ENCODE data around the gene PPP4R4. TPM values are rescaled to one million over a fixed set of nuclear protein-coding genes. Genes with fewer than 3 reads are reported as not detected.
"Not testable (repeated sequence)": the region's sequence is repeated elsewhere in the genome, so short reads cannot be mapped to it uniquely, and the experiment has no call there.

The PPP4R4 gene
- total RNA-seq, 1 experiment from 2014 or later: 0.99 TPM

- no peak for DNase-seq (ENCODE audit: low read depth)
Measured at GRCh38 chr14:94143711-94144110, 30.4 kb upstream of the PPP4R4 start.

- no peak for DNase-seq (ENCODE audit: low read depth)
Measured at GRCh38 chr14:94144765-94145164, 29.4 kb upstream of the PPP4R4 start.

GRCh38 chr14:94145902-94146527, 28.1 kb upstream of the PPP4R4 start:
- no peak for DNase-seq (ENCODE audit: low read depth)

- no peak for DNase-seq (ENCODE audit: low read depth)
Measured at GRCh38 chr14:94152676-94153075, 21.4 kb upstream of the PPP4R4 start.

GRCh38 chr14:94153750-94154342, 20.3 kb upstream of the PPP4R4 start:
- DNase-seq (ENCODE audit: low read depth): no peak

- not testable (repeated sequence) for DNase-seq (ENCODE audit: low read depth)
Measured at GRCh38 chr14:94156143-94156542, 18.0 kb upstream of the PPP4R4 start.

GRCh38 chr14:94157197-94157596, 16.9 kb upstream of the PPP4R4 start:
- DNase-seq (ENCODE audit: low read depth): no peak

GRCh38 chr14:94158239-94158883, 15.8 kb upstream of the PPP4R4 start:
- DNase-seq (ENCODE audit: low read depth): no peak

GRCh38 chr14:94161058-94161457, 13.1 kb upstream of the PPP4R4 start:
- no peak for DNase-seq (ENCODE audit: low read depth)

GRCh38 chr14:94161981-94162380, 12.1 kb upstream of the PPP4R4 start:
- DNase-seq (ENCODE audit: low read depth): no peak

- no peak for DNase-seq (ENCODE audit: low read depth)
Measured at GRCh38 chr14:94162466-94162865, 11.7 kb upstream of the PPP4R4 start.

GRCh38 chr14:94163796-94164195, 10.3 kb upstream of the PPP4R4 start:
- peak; percentile 8 for DNase-seq (ENCODE audit: low read depth)

- DNase-seq (ENCODE audit: low read depth): no peak
Measured at GRCh38 chr14:94164685-94165431, 9.3 kb upstream of the PPP4R4 start.

- DNase-seq (ENCODE audit: low read depth): no peak
Measured at GRCh38 chr14:94165744-94166143, 8.4 kb upstream of the PPP4R4 start.

- no peak for DNase-seq (ENCODE audit: low read depth)
Measured at GRCh38 chr14:94170136-94170535, 4.0 kb upstream of the PPP4R4 start.

GRCh38 chr14:94171208-94171607, 2.9 kb upstream of the PPP4R4 start:
- peak; percentile 17 for DNase-seq (ENCODE audit: low read depth)

- DNase-seq (ENCODE audit: low read depth): no peak
Measured at GRCh38 chr14:94172545-94172944, 1.6 kb upstream of the PPP4R4 start.

- DNase-seq (ENCODE audit: low read depth): peak; percentile 10
Measured at GRCh38 chr14:94173471-94173884, 644 bp upstream of the PPP4R4 start.

GRCh38 chr14:94174604-94175010, 485 bp downstream of the PPP4R4 start:
- no peak for DNase-seq (ENCODE audit: low read depth)

GRCh38 chr14:94175011-94175745, 1.1 kb downstream of the PPP4R4 start:
- DNase-seq (ENCODE audit: low read depth): no peak

- DNase-seq (ENCODE audit: low read depth): no peak
Measured at GRCh38 chr14:94175747-94176146, 1.6 kb downstream of the PPP4R4 start.

- DNase-seq (ENCODE audit: low read depth): no peak
Measured at GRCh38 chr14:94176808-94177207, 2.7 kb downstream of the PPP4R4 start.

Data from M059J (cell line).